Dermis microvascular lymphatic vessel endothelial cell (primary cell): Measurements from ENCODE around the gene ATRN. TPM values are rescaled to one million over a fixed set of nuclear protein-coding genes. Genes with fewer than 3 reads are reported as not detected.
"Not testable (repeated sequence)": the region's sequence is repeated elsewhere in the genome, so short reads cannot be mapped to it uniquely, and the experiment has no call there.

Experiments used
- DNase-seq, 2 donors: peaks; one replicate each; pipeline versions ENCODE4 v3.0.0 to v3.0.0-alpha.2; 2010; ENCODE audit warnings: low read depth in 2 of 2
- total RNA-seq: library from RNA; depleted of rRNA; stranded (reverse); fragments of >200 nt; gene quantifications from 2 replicates; pipeline ENCODE4 v1.2.1, GENCODE V29; 2014

ATRN gene
- total RNA-seq, 1 donor from 2014 or later: 25.0 TPM

- DNase-seq: no peak
Observed at GRCh38 chr20:3514012-3514642, 43.3 kb downstream of the ATRN start.

- no peak for DNase-seq
Observed at GRCh38 chr20:3515379-3516170, 44.8 kb downstream of the ATRN start.

DNA sequence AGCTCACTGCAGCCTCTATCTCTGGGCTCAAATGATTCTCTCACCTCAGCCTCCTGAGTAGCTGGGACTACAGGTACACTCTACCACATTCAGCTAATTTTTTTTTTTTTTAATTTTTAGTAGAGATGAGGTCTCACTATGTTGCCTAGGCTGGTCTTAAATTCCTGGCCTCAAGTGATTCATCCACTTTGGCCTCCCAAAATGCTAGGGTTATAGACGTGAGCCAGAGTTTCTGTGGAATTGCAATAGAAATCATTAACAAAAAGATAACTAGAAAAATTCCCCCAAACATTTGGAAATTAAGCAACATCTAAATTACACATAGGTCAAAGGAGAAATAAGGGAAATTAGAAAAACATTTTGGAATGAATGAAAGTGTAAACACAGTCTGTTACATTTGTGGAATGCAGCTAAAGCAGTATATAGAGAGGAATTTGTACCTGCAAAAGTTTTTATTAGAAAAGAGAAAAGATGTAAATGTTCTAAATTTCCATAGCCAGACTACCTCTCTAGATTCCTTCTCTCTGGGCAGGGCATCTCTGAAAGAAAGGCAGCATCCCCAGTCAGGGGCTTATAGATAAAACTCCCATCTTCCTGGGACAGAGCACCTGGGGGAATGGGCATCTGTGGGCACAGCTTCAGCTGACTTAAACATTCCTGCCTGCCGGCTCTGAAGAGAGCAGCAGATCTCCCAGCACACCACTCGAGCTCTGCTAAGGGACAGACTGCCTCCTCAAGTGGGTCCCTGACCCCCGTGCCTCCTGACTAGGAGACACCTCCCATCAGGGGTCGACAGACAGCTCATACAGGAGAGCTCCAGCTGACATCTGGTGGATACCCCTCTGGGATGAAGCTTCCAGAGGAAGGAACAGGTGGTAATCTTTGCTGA lies 51.3 kb downstream of the ATRN start:
- no peak for DNase-seq

DNA sequence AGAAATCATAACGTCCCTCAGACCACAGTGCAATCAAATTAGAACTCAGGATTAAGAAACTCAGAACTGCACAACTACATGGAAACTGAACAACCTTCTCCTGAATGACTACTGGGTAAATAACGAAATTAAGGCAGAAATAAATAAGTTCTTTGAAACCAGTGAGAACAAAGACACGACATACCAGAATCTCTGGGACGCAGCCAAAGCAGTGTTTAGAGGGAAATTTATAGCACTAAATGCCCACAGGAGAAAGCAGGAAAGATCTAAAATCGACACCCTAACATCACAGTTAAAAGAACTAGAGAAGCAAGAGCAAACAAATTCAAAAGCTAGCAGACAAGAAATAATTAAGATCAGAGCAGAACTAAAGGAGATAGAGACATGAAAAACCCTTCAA lies 53.9 kb downstream of the ATRN start:
- DNase-seq: not testable (repeated sequence)

DNA sequence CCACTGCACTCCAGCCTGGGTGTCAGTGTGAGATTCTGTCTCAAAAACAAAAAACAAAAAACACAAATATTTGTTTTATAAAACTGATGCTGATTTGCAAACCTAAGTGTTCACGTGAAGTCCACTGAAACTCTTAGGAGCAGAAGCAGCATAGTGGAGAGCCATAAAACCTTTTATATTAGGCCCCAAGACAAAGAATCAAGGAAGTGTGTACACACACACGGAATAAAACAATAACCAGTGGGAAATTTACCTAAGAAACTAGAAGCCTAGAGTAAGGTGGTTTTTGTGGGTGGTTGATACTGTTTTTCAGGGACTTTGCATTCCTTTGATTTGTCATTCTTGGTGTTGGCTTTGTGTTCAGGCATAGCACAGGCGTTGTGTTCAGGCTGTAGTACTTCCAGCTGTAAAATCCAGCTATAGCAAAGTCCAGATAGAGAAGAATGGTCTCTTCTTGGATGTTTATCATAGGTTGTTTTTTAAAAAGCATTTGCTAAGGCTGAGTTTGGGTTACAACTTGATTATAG lies 61.3 kb downstream of the ATRN start:
- DNase-seq: no peak

GRCh38 chr20:3537733-3538132 lies 66.9 kb downstream of the ATRN start:
- not testable (repeated sequence) for DNase-seq

DNA sequence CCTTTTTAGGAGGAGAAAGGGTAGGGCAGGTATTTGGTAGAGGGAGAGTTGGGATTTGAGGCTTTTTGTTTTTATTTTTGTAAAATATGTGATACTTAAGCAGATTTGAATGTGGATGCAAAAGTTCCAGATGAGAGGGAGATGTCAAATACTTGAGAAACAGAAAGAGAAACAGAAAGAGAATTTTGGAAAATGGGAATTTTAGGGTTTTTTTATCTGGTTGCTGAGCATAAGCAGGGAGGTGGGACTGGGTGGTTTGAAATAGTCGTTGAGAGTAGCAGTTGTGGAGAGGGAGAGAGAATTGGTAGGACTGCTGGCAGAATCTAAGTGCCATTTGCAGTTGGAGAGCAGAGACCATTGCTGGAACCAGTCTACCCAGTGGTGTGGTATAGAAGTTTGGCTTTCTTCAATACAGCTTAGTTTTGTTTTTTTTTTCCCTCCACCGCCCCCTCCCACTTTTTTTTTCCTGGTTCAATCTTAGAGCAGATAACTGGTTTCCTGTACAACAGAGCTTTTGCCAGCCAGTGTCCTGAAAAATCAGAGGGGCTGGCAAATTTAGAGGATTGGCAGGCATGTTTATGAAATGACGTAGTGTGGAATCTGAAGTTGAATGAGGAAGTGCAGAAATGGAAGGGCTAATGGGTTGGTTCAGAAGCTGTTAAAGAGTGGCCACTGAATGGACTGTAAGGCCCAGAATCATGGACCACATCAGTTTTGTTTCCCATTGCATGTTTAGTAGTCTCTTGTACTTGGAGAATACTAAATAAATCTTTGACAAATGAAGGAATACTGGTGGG lies 68.7 kb downstream of the ATRN start:
- peak; percentile 1 to 3 for DNase-seq

GRCh38 chr20:3541887-3542721 lies 71.3 kb downstream of the ATRN start:
- DNase-seq: no peak

- DNase-seq: no peak
Observed at GRCh38 chr20:3543901-3544507, 73.2 kb downstream of the ATRN start.

DNA sequence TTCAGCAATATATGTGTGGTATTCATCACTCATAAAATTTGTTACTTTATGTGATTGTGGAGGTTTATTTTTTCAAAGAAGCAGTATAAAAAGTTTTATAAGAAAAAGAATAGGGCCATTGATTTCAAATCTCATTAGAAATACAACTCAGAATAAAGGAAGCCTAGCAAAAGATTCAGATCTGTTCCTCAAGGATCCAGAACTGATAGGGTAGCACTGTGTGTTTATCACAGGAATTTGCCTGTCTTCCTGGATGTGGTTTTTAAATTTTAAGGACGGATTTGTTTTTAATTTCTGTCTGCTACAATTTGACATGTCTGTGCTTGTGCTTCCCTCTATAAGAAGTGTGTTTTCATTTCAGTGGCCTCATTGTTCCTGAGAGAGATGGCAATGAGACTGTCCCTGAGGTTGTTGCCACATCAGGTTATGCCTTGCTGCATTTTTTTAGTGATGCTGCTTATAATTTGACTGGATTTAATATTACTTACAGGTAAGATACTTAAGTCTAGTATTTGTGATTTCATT lies 74.6 kb downstream of the ATRN start:
- DNase-seq: no peak

GRCh38 chr20:3547906-3548305 lies 77.1 kb downstream of the ATRN start:
- no peak for DNase-seq

- DNase-seq: no peak
Observed at GRCh38 chr20:3550837-3551236, 80.0 kb downstream of the ATRN start.

- DNase-seq: no peak
Observed at GRCh38 chr20:3551681-3552434, 81.0 kb downstream of the ATRN start.

- no peak for DNase-seq
Observed at GRCh38 chr20:3553663-3554062, 82.8 kb downstream of the ATRN start.

DNA sequence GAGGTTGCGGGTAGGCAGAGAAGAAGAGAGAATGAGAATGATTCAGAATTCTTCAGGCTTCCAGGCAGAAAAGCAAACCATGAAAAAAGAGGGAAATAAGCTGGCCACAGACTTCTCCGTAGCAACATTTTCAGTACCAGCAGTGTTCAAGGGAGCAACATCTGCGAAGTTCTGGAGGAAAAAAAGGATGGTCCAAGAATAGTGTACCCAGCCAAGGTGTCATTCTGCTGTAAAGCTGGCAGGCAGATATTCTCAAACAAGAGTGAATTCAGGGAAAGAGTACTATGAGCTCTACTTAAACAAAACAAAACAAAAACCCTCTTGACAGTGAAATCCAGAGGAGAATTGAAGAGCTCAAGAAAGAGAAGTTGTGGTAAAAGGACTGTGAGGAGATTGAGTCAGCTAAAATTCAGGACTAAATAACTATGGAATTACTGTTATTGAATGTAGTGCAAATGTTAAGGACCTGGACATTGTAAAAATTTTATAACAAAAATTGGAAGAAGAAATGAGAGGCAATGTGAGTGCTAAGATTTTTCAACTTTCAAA lies 86.5 kb downstream of the ATRN start:
- no peak for DNase-seq

DNA sequence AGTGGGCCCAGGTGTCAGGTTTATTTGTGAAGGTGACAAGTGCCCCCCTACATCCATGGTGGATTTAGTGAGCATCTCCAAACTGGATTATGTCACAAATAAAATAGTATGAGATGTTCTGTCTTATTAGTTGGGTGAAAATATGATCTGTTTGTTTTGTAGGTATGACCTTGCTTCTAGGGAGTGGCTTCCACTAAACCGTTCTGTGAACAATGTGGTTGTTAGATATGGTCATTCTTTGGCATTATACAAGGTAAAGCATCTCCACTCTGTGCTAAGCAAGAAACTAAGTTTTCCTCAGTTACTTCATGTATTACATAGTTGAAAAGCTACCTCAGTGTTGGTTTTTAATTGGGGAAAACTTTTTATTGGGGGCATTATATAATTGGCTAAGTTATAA lies 88.4 kb downstream of the ATRN start:
- no peak for DNase-seq

- DNase-seq: peak in 1 of 2 donors; percentile 4
Observed at GRCh38 chr20:3559637-3560036, 88.8 kb downstream of the ATRN start.

DNA sequence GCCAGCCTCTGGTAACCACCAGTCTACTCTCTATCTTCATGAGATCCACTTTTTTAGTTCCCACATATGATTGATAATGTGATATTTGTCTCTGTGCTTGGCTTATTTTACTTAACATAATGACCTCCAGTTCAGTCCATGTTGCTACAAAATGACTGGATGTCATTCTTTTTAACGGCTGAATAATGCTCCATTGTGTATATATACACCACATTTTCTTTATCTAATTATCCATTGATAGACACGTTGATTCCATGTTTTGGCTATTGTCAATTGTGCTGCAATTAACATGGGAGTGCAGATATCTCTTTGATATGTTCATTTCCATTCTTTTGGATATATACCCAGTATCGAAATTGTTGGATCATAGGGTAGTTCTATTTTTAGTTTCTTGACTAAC lies 89.3 kb downstream of the ATRN start:
- DNase-seq: no peak
